KG1 (cell line): ENCODE data around the gene AHRR.
"Not testable (repeated sequence)": the region's sequence is repeated elsewhere in the genome, so short reads cannot be mapped to it uniquely, and the experiment has no call there.

Experiments
- DNase-seq: peaks from one replicate; lab custom pipeline; 2025; lab: John Stamatoyannopoulos, UW

AHRR gene

GRCh38 chr5:306011-306805, 15.3 kb upstream of the AHRR start:
- DNase-seq = no peak

GRCh38 chr5:307306-307705, 14.2 kb upstream of the AHRR start:
- no peak for DNase-seq

- no peak for DNase-seq
Observed at GRCh38 chr5:307794-308579, 13.5 kb upstream of the AHRR start.

GRCh38 chr5:308672-309271, 12.7 kb upstream of the AHRR start:
- no peak for DNase-seq

GRCh38 chr5:309831-310230, 11.7 kb upstream of the AHRR start:
- DNase-seq = not testable (repeated sequence)

- no peak for DNase-seq
Observed at GRCh38 chr5:310516-310915, 11.0 kb upstream of the AHRR start.

- no peak for DNase-seq
Observed at GRCh38 chr5:310941-311434, 10.5 kb upstream of the AHRR start.

- no peak for DNase-seq
Observed at GRCh38 chr5:311963-312362, 9.6 kb upstream of the AHRR start.

GRCh38 chr5:312845-313244, 8.7 kb upstream of the AHRR start:
- DNase-seq = no peak

GRCh38 chr5:313265-313664, 8.2 kb upstream of the AHRR start:
- DNase-seq = no peak

GRCh38 chr5:313806-314376, 7.6 kb upstream of the AHRR start:
- no peak for DNase-seq

- no peak for DNase-seq
Observed at GRCh38 chr5:314676-315487, 6.6 kb upstream of the AHRR start.

- no peak for DNase-seq
Observed at GRCh38 chr5:315488-316209, 5.9 kb upstream of the AHRR start.

GRCh38 chr5:316210-317085, 5.1 kb upstream of the AHRR start:
- DNase-seq = no peak

- no peak for DNase-seq
Observed at GRCh38 chr5:317086-317811, 4.3 kb upstream of the AHRR start.

GRCh38 chr5:318341-318897, 3.1 kb upstream of the AHRR start:
- DNase-seq = no peak

GRCh38 chr5:318931-319601, 2.4 kb upstream of the AHRR start:
- DNase-seq = no peak

- DNase-seq = no peak
Observed at GRCh38 chr5:320524-321229, 837 bp upstream of the AHRR start.
